Astrocyte of the spinal cord (primary cell): ENCODE results near the gene CBY1.
"Not testable (repeated sequence)": the region's sequence is repeated elsewhere in the genome, so short reads cannot be mapped to it uniquely, and the experiment has no call there.

Experiments used
- DNase-seq: peaks from one replicate; pipeline ENCODE4 v3.0.0; 2011; ENCODE audit warnings: low read depth, low spot score
- H3K4me3 ChIP-seq: 2 replicates; pipeline ENCODE4 v1.5.1; 2011; ENCODE audit warnings: low read depth, mild to moderate bottlenecking, low read length, moderate library complexity
- in situ Hi-C: cut with HindIII; loops from 2 replicates; pipeline ENCODE4 v1.10.0; 2017; ENCODE audit warnings: low sequenced_read_pairs
- TF ChIP-seq, protein P1 (sequence below): IDR thresholded peaks from 2 replicates; pipeline ENCODE4 v1.5.1; 2012; ENCODE audit warnings: low read depth, mild to moderate bottlenecking, low read length, inconsistent platforms

The CBY1 gene

DNA sequence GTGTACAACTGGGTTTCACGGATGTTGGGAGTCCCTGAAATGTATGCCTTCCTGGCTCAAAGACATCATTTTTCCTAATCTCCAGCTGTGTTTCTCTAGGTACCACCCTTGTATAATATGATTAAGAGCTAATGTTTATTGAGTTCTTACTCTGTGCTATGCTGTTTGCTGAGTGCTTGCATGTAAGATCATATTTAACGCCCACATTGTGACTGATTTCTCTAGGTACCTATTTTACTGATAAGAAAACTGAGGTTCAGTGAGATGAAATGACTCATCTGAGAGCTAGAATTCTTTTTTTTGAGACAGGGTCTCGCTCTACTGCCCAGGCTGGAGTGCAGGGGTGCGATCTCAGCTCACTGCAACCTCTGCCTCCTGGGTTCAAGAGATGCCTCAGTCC lies 42.9 kb upstream of the CBY1 start:
- TF ChIP-seq, protein P1, sequence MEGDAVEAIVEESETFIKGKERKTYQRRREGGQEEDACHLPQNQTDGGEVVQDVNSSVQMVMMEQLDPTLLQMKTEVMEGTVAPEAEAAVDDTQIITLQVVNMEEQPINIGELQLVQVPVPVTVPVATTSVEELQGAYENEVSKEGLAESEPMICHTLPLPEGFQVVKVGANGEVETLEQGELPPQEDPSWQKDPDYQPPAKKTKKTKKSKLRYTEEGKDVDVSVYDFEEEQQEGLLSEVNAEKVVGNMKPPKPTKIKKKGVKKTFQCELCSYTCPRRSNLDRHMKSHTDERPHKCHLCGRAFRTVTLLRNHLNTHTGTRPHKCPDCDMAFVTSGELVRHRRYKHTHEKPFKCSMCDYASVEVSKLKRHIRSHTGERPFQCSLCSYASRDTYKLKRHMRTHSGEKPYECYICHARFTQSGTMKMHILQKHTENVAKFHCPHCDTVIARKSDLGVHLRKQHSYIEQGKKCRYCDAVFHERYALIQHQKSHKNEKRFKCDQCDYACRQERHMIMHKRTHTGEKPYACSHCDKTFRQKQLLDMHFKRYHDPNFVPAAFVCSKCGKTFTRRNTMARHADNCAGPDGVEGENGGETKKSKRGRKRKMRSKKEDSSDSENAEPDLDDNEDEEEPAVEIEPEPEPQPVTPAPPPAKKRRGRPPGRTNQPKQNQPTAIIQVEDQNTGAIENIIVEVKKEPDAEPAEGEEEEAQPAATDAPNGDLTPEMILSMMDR = no peak
- no peak for DNase-seq
- in situ Hi-C loops = no loop called here
- H3K4me3 ChIP-seq = no peak overlapping the region

DNA sequence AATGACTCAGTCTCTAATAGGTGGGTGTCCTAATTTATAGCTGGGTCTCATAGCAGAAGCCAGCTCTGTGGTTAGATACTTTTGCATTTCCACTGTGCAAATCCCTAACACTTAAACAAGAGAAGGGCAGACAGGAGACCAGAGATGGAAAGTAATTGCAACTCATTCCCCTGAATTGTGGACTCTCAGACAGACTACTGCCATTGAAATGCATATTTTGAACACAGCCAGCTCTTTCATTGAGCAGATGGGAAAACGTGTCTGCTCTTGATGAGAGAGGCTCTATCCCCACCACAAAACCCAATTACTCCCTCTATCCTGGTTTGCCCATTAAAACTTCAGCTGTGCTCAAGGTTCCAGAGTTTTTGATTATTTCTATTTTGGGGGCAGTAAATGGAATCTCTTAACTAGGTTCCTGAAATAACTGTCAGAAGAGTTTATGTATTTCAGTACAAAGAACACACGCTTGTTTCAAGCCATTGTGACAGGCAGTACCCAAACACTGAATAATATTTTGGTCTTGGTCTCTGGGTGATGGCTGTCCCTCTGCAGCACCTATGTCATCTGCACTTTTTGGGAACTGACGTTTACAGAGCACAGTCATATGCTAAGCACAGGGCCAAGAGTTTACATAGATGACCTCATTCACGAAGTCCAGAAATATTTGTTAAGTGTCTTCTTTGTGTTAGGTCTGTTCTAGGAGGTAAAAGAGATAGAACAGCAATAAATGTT lies 41.9 kb upstream of the CBY1 start:
- TF ChIP-seq, protein P1 = no peak
- in situ Hi-C loops = no loop called here
- DNase-seq = no peak
- no peak overlapping the region for H3K4me3 ChIP-seq

DNA sequence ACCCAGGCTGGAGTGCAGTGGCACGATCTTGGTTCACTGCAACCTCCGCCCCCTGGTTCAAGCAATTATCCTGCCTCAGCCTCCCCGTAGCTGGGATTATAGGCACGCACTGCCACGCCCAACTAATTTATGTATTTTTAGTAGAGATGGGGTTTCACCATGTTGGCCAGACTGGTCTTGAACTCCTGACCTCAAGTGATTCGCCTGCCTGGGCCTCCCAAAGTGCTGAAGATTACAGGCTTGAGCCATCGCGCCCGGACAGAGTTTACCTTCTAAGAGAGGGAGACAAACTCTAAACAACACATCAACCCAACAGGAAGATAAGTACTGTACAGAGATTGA lies 41.4 kb upstream of the CBY1 start:
- DNase-seq, in situ Hi-C loops, H3K4me3 ChIP-seq: not testable (repeated sequence)

- no peak overlapping the region for H3K4me3 ChIP-seq
- DNase-seq = no peak
- TF ChIP-seq, protein P1 = no peak
- in situ Hi-C loops = no loop called here
Measured at GRCh38 chr22:38618258-38618657, 38.2 kb upstream of the CBY1 start.

DNA sequence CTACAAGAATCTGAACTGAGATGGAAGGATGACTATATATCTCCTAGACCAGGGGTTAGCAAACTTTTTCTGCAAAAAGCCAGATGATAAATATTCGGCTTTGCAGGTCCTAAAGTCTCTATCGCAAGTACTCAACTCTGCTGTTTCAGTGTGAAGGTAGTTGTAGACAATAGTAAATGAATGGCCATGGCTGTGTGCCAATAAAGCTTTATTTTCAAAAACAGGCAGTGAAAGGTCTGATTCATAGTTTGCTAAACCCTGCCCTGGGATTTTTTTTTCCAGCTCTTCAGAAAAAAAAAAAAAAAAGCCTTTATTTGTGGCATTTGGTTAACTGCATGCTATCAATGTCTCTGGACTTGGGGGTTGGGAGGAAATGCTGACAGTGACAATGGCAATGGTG lies 37.8 kb upstream of the CBY1 start:
- TF ChIP-seq, protein P1 = no peak
- in situ Hi-C loops = no loop called here
- DNase-seq = no peak
- H3K4me3 ChIP-seq = no peak overlapping the region

DNA sequence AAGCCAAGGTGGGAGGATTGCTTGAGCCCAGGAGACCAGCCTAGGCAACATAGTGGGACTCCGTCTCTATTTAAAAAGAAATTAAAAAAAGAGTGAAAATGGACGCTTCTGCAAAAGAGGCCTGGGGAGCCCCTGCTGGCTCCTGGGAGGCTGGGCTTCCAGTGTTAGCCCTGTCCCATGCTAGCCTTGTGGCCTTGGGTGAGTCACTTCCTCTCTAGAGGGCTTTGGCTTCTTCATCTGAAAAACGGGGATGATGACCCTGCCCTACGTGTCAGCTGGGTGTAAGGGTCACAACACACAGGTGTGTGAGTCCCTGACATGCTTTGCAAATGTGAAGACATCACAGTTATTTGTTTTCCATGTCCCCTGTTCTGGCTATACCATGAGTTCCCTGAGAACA lies 33.1 kb upstream of the CBY1 start:
- TF ChIP-seq, protein P1 = no peak
- DNase-seq = no peak
- no peak overlapping the region for H3K4me3 ChIP-seq
- in situ Hi-C loops = no loop called here

DNA sequence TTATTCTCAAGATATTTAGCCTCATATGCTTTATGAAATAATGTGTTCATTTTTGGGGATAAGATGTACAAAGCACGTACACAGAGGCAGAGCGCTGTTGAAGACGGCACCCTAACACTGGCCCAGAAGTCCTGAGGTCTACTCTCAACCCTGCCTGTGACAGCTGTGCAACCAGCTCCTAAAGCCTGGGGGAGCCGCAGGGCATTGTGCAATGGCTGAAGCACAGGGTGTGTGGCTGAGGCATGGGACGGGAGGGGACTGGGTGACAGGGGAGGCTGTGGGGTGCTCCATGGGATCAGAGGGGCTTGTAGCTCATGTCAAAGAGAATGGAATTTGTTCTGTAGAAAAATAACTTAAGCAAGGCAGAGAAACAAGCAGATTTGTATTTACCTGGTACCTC lies 28.0 kb upstream of the CBY1 start:
- no peak overlapping the region for H3K4me3 ChIP-seq
- DNase-seq = no peak
- in situ Hi-C loops = no loop called here
- TF ChIP-seq, protein P1 = no peak
